Astrocyte (in vitro differentiated cells and primary cell): ENCODE data around the gene TUT4. TPM values are rescaled to one million over a fixed set of nuclear protein-coding genes. Genes with fewer than 3 reads are reported as not detected.

Experiments used
- DNase-seq: peaks from one replicate; pipeline ENCODE4 v3.0.0-alpha.2; 2010; ENCODE audit warnings: low read depth
- FAIRE-seq: peaks from 2 replicates; lab custom pipeline; 2011; peaks lifted over from hg19 to GRCh38; lab: Jason Lieb, UNC
- H2AFZ ChIP-seq: 2 replicates; pipeline ENCODE4 v1.6.0; 2012; ENCODE audit warnings: low read depth, low read length, inconsistent platforms
- H3K27ac ChIP-seq: 2 replicates; pipeline ENCODE4 v1.5.1; 2011; ENCODE audit warnings: low read depth, low read length, inconsistent platforms
- H3K27me3 ChIP-seq: 2 replicates; pipeline ENCODE4 v1.6.0; 2011; ENCODE audit warnings: low read length, inconsistent platforms; ENCODE audit not compliant: insufficient read depth
- H3K36me3 ChIP-seq: 2 replicates; pipeline ENCODE4 v1.5.1; 2011; ENCODE audit warnings: low read length, inconsistent platforms; ENCODE audit not compliant: insufficient read depth
- H3K4me1 ChIP-seq: 2 replicates; pipeline ENCODE4 v1.5.1; 2011; ENCODE audit warnings: low read length, inconsistent platforms; ENCODE audit not compliant: insufficient read depth
- H3K4me2 ChIP-seq: 2 replicates; pipeline ENCODE4 v1.6.0; 2012; ENCODE audit warnings: low read length, inconsistent platforms
- H3K4me3 ChIP-seq: 2 replicates; pipeline ENCODE4 v1.5.1; 2011; ENCODE audit warnings: low read depth, mild to moderate bottlenecking, low read length, inconsistent platforms; ENCODE audit not compliant: insufficient read depth
- H3K79me2 ChIP-seq: 2 replicates; pipeline ENCODE4 v1.6.0; 2012; ENCODE audit warnings: mild to moderate bottlenecking, low read length, inconsistent platforms; ENCODE audit not compliant: insufficient read depth
- H3K9ac ChIP-seq: 2 replicates; pipeline ENCODE4 v1.6.0; 2012; ENCODE audit warnings: mild to moderate bottlenecking, low read length, inconsistent platforms
- H3K9me3 ChIP-seq: 2 replicates; pipeline ENCODE4 v1.5.1; 2012; ENCODE audit warnings: low read depth, mild to moderate bottlenecking, low read length, inconsistent platforms; ENCODE audit not compliant: insufficient read depth
- H4K20me1 ChIP-seq: 2 replicates; pipeline ENCODE4 v1.6.0; 2012; ENCODE audit warnings: low read length, inconsistent platforms; ENCODE audit not compliant: insufficient read depth
- H3K27ac Mint-ChIP-seq: one replicate; pipeline ENCODE4 v1.8.0; 2021; ENCODE audit warnings: mild to moderate bottlenecking, mixed read lengths; ENCODE audit not compliant: unreplicated experiment
- H3K27me3 Mint-ChIP-seq: one replicate; pipeline ENCODE4 v1.8.0; 2021; ENCODE audit warnings: low read depth, mixed read lengths; ENCODE audit not compliant: unreplicated experiment
- H3K36me3 Mint-ChIP-seq: one replicate; pipeline ENCODE4 v1.8.0; 2021; ENCODE audit warnings: low read depth, mixed read lengths; ENCODE audit not compliant: unreplicated experiment
- H3K4me1 Mint-ChIP-seq: one replicate; pipeline ENCODE4 v1.8.0; 2021; ENCODE audit warnings: low read depth, mixed read lengths; ENCODE audit not compliant: unreplicated experiment
- H3K4me3 Mint-ChIP-seq: one replicate; pipeline ENCODE4 v1.8.0; 2021; ENCODE audit warnings: mild to moderate bottlenecking, moderate library complexity, mixed read lengths; ENCODE audit not compliant: unreplicated experiment
- H3K9me3 Mint-ChIP-seq: one replicate; pipeline ENCODE4 v1.8.0; 2021; ENCODE audit warnings: mild to moderate bottlenecking, mixed read lengths; ENCODE audit not compliant: unreplicated experiment
- EZH2 ChIP-seq: IDR thresholded peaks from 2 replicates; pipeline ENCODE4 v1.6.1; 2012; ENCODE audit warnings: mild to moderate bottlenecking, low read length, inconsistent platforms; ENCODE audit not compliant: insufficient read depth
- total RNA-seq: library from RNA; stranded (reverse); gene quantifications from 2 replicates; pipeline ENCODE4 v1.2.1, GENCODE V29; 2021
- TF ChIP-seq, protein P1 (sequence below): IDR thresholded peaks from 2 replicates; pipeline ENCODE4 v1.5.1; 2011; ENCODE audit warnings: low read depth, mild to moderate bottlenecking, inconsistent platforms, low read length, moderate library complexity; ENCODE audit not compliant: insufficient read depth

The TUT4 gene
- total RNA-seq, 1 donor from 2014 or later: 47.0 TPM

DNA sequence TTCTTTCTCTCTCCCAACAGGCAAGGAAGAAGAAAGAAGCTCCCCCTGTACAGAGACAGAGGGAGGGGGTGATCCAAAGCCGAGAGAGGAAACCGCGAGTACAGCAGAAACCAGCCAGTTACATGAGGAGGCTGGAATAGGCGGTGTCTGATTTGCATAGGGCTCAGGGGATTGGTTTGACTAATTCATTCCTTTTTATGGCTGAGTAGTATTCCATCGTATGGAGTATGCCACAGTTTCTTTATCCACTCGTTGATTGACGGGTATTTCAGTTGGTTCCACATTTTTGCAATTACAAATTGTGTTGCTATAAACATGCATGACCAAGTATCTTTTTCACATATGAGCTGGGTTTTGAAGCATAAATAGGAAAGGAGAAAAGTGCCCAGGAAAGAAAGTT is 45.8 kb upstream of the TUT4 start:
- Histone ChIP-seq H3K9ac (no peak overlapping the region), H3K79me2 (peaks cover 3% of the 10 kb centered on the region), H4K20me1 (no peaks in the 10 kb centered on the region), H3K27me3 (peaks cover 4% of the 10 kb centered on the region), H3K9me3 (no peaks in the 10 kb centered on the region), H3K4me3 (no peak overlapping the region), H3K4me1 (peaks cover 12% of the 10 kb centered on the region), H3K4me2 (no peak overlapping the region), H3K27ac (no peak overlapping the region), H3K36me3 (no peaks in the 10 kb centered on the region), H2AFZ (no peak overlapping the region)
- Mint-ChIP-seq H3K27me3 (peaks cover 33% of the 10 kb centered on the region), H3K27ac (no peak overlapping the region), H3K36me3 (no peaks in the 10 kb centered on the region), H3K4me1 (peaks cover under 1% of the 10 kb centered on the region), H3K9me3 (peaks cover 2% of the 10 kb centered on the region), H3K4me3 (no peak overlapping the region)
- TF ChIP-seq, protein P1, sequence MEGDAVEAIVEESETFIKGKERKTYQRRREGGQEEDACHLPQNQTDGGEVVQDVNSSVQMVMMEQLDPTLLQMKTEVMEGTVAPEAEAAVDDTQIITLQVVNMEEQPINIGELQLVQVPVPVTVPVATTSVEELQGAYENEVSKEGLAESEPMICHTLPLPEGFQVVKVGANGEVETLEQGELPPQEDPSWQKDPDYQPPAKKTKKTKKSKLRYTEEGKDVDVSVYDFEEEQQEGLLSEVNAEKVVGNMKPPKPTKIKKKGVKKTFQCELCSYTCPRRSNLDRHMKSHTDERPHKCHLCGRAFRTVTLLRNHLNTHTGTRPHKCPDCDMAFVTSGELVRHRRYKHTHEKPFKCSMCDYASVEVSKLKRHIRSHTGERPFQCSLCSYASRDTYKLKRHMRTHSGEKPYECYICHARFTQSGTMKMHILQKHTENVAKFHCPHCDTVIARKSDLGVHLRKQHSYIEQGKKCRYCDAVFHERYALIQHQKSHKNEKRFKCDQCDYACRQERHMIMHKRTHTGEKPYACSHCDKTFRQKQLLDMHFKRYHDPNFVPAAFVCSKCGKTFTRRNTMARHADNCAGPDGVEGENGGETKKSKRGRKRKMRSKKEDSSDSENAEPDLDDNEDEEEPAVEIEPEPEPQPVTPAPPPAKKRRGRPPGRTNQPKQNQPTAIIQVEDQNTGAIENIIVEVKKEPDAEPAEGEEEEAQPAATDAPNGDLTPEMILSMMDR: no peak
- no peak for TF ChIP-seq EZH2
- DNase-seq (no peak), FAIRE-seq (no peak)

DNA sequence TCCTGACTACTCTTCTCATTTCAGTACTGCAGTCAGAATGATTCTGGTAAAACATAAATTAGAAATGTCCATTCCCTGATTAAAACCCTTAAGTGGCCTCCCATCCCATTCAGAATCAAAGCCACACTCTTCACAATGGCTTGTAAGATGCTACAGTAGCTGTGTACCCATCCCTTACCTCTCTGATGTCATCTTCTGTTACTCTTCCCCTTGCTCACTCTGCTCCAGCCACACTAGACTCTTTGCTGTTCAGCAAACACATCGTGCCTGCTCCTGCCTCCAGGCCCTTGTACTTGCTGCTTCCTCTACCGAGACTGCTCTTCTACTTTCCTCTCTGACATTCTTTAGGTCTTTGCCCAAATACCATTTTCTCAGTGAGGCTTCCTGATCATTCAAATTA is 45.0 kb upstream of the TUT4 start:
- no peak overlapping the region for H3K4me2 ChIP-seq
- H3K27me3 Mint-ChIP-seq: peaks cover 28% of the 10 kb centered on the region
- no peak for FAIRE-seq
- H3K36me3 ChIP-seq: no peaks in the 10 kb centered on the region
- no peak overlapping the region for H3K9ac ChIP-seq
- H3K4me3 ChIP-seq: no peak overlapping the region
- H2AFZ ChIP-seq: no peak overlapping the region
- H3K9me3 ChIP-seq: no peaks in the 10 kb centered on the region
- no peak overlapping the region for H3K27ac Mint-ChIP-seq
- H3K27me3 ChIP-seq: peaks cover 4% of the 10 kb centered on the region
- DNase-seq: no peak
- H4K20me1 ChIP-seq: no peaks in the 10 kb centered on the region
- no peak overlapping the region for H3K27ac ChIP-seq
- H3K36me3 Mint-ChIP-seq: no peaks in the 10 kb centered on the region
- TF ChIP-seq EZH2: no peak
- TF ChIP-seq, protein P1: no peak
- peaks cover 2% of the 10 kb centered on the region for H3K9me3 Mint-ChIP-seq
- peaks cover 3% of the 10 kb centered on the region for H3K79me2 ChIP-seq
- H3K4me1 ChIP-seq: peaks cover 7% of the 10 kb centered on the region
- H3K4me3 Mint-ChIP-seq: no peak overlapping the region
- H3K4me1 Mint-ChIP-seq: no peaks in the 10 kb centered on the region

DNA sequence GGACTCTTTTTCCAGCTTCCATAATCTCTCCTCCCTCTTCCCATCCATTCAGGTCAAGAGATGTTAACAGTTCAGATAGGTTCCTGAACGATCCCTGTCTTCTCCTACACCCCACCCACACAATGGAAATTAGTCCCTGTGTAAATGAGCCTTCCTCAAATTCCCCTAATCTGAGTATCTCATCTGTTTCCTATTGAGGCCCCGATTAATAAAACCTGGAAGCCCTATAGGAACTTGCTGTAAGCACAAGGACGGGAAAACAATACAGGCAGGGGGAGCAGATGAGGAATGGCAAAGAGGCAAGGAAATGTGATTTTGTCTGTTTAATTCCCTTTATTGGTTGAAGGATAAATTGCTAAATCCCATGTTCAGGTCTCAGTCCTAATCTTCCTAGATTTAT is 42.2 kb upstream of the TUT4 start:
- DNase-seq: no peak
- Histone ChIP-seq H3K9ac (no peak overlapping the region), H4K20me1 (no peaks in the 10 kb centered on the region), H3K9me3 (no peaks in the 10 kb centered on the region), H2AFZ (no peak overlapping the region), H3K27ac (no peak overlapping the region), H3K4me1 (no peaks in the 10 kb centered on the region), H3K36me3 (no peaks in the 10 kb centered on the region), H3K4me3 (no peak overlapping the region), H3K27me3 (peaks cover 4% of the 10 kb centered on the region), H3K4me2 (no peak overlapping the region), H3K79me2 (no peaks in the 10 kb centered on the region)
- Mint-ChIP-seq H3K4me3 (no peak overlapping the region), H3K27me3 (peaks cover 13% of the 10 kb centered on the region), H3K9me3 (no peaks in the 10 kb centered on the region), H3K36me3 (no peaks in the 10 kb centered on the region), H3K4me1 (no peaks in the 10 kb centered on the region), H3K27ac (no peak overlapping the region)
- TF ChIP-seq, protein P1: no peak
- TF ChIP-seq EZH2: no peak
- FAIRE-seq: no peak
